ENCODE data around the gene NKAIN2.
"Not testable (repeated sequence)": the region's sequence is repeated elsewhere in the genome, so short reads cannot be mapped to it uniquely, and the experiment has no call there.

Gene NKAIN2

GRCh38 chr6:124496334-124496733, 692.7 kb downstream of the NKAIN2 start:
- DNase-seq (ENCODE audit: low read depth), result no peak

- no peak for DNase-seq (ENCODE audit: low read depth)
Measured at GRCh38 chr6:124512431-124512830, 708.8 kb downstream of the NKAIN2 start.

- no peak for DNase-seq (ENCODE audit: low read depth)
Measured at GRCh38 chr6:124517339-124517738, 713.7 kb downstream of the NKAIN2 start.

- DNase-seq (ENCODE audit: low read depth), result no peak
Measured at GRCh38 chr6:124520514-124520913, 716.8 kb downstream of the NKAIN2 start.

- no peak for DNase-seq (ENCODE audit: low read depth)
Measured at GRCh38 chr6:124522335-124522734, 718.7 kb downstream of the NKAIN2 start.

GRCh38 chr6:124524491-124525200, 721.0 kb downstream of the NKAIN2 start:
- no peak for DNase-seq (ENCODE audit: low read depth)

- no peak for DNase-seq (ENCODE audit: low read depth)
Measured at GRCh38 chr6:124530926-124531325, 727.3 kb downstream of the NKAIN2 start.

GRCh38 chr6:124535299-124535698, 731.6 kb downstream of the NKAIN2 start:
- peak; percentile 0 for DNase-seq (ENCODE audit: low read depth)

GRCh38 chr6:124535746-124536145, 732.1 kb downstream of the NKAIN2 start:
- DNase-seq (ENCODE audit: low read depth), result peak; percentile 86

- DNase-seq (ENCODE audit: low read depth), result no peak
Measured at GRCh38 chr6:124536157-124536841, 732.6 kb downstream of the NKAIN2 start.

GRCh38 chr6:124536842-124537191, 733.2 kb downstream of the NKAIN2 start:
- DNase-seq (ENCODE audit: low read depth), result peak; percentile 8

- no peak for DNase-seq (ENCODE audit: low read depth)
Measured at GRCh38 chr6:124539096-124539495, 735.4 kb downstream of the NKAIN2 start.

- no peak for DNase-seq (ENCODE audit: low read depth)
Measured at GRCh38 chr6:124541573-124541972, 737.9 kb downstream of the NKAIN2 start.

- no peak for DNase-seq (ENCODE audit: low read depth)
Measured at GRCh38 chr6:124546601-124547000, 742.9 kb downstream of the NKAIN2 start.

GRCh38 chr6:124551711-124552233, 748.1 kb downstream of the NKAIN2 start:
- no peak for DNase-seq (ENCODE audit: low read depth)

GRCh38 chr6:124557873-124558272, 754.2 kb downstream of the NKAIN2 start:
- DNase-seq (ENCODE audit: low read depth), result no peak

GRCh38 chr6:124560078-124560477, 756.4 kb downstream of the NKAIN2 start:
- not testable (repeated sequence) for DNase-seq (ENCODE audit: low read depth)

GRCh38 chr6:124560873-124561567, 757.4 kb downstream of the NKAIN2 start:
- no peak for DNase-seq (ENCODE audit: low read depth)

- no peak for DNase-seq (ENCODE audit: low read depth)
Measured at GRCh38 chr6:124561635-124562130, 758.0 kb downstream of the NKAIN2 start.

GRCh38 chr6:124564125-124564524, 760.5 kb downstream of the NKAIN2 start:
- not testable (repeated sequence) for DNase-seq (ENCODE audit: low read depth)

GRCh38 chr6:124567401-124567800, 763.7 kb downstream of the NKAIN2 start:
- DNase-seq (ENCODE audit: low read depth), result no peak

- no peak for DNase-seq (ENCODE audit: low read depth)
Measured at GRCh38 chr6:124573953-124574352, 770.3 kb downstream of the NKAIN2 start.

Data from iris pigment epithelial cell (primary cell).